Testis (tissue), 2 donors: ENCODE results near the gene STX1B.

Source experiments
- CTCF ChIP-seq, 3 experiments: fragments of 450-650 bp in 2 of 3; fragments of 200-600 bp in 1 of 3; sonication (generic) in 1 of 3; IDR thresholded peaks; one replicate each; pipeline ENCODE4 v1.5.1; 2016 to 2019; ENCODE audit warnings: antibody characterized with exemption in 3 of 3, mild to moderate bottlenecking in 2 of 3, moderate library complexity in 1 of 3
- POLR2A ChIP-seq: fragments of 450-650 bp; IDR thresholded peaks from one replicate; pipeline ENCODE4 v1.6.1; 2017; ENCODE audit warnings: antibody characterized with exemption, mild to moderate bottlenecking, moderate library complexity

- TF ChIP-seq CTCF (IDR thresholded peaks at IDR 0.05) (no peak), POLR2A (no peak)
Observed at GRCh38 chr16:30996324-30996984, 14.0 kb downstream of the STX1B start.
